Peyer's patch (tissue), 4 donors: ENCODE measurements around the gene KLF11. TPM values are rescaled to one million over a fixed set of nuclear protein-coding genes. Genes with fewer than 3 reads are reported as not detected.
A peak's percentile ranks its signal among the peaks of the same experiment; 100 is the strongest.
"Not testable (repeated sequence)": the region's sequence is repeated elsewhere in the genome, so short reads cannot be mapped to it uniquely, and the experiment has no call there.

ENCODE experiments used
- DNase-seq, 3 donors: peaks; one replicate each; pipeline ENCODE4 v3.0.0-alpha.2; 2017 to 2019
- H3K27ac ChIP-seq, 4 donors: fragments of 200-600 bp; sonication (generic); one replicate each; pipeline ENCODE4 v1.5.1; 2016 to 2019
- H3K27me3 ChIP-seq, 2 donors: fragments of 200-600 bp; sonication (generic); one replicate each; pipeline ENCODE4 v1.5.1; 2019
- H3K36me3 ChIP-seq, 3 donors: fragments of 200-600 bp; sonication (generic); one replicate each; pipeline ENCODE4 v1.5.1; 2016 to 2019
- H3K4me1 ChIP-seq, 4 donors: fragments of 200-600 bp; sonication (generic); one replicate each; pipeline ENCODE4 v1.5.1; 2016 to 2019
- H3K4me3 ChIP-seq, 4 donors: fragments of 200-600 bp; sonication (generic); 1 replicate in 3 of 4; 2 replicates in 1 of 4; pipeline ENCODE4 v1.5.1; 2016 to 2019; ENCODE audit warnings: mild to moderate bottlenecking in 1 of 4
- H3K9me3 ChIP-seq, 4 donors: fragments of 200-600 bp; sonication (generic); one replicate each; pipeline ENCODE4 v1.5.1; 2016 to 2019; ENCODE audit warnings: mild to moderate bottlenecking in 1 of 4
- POLR2A ChIP-seq, 2 donors: fragments of 450-650 bp; IDR thresholded peaks; one replicate each; pipeline ENCODE4 v1.5.1; 2017; ENCODE audit warnings: antibody characterized with exemption in 2 of 2, mild to moderate bottlenecking in 2 of 2, moderate library complexity in 2 of 2
- total RNA-seq, 4 donors: library from RNA; depleted of rRNA; stranded (reverse); fragments of >200 nt; gene quantifications; one replicate each; pipeline ENCODE4 v1.1.0, GENCODE V29; 2016
- TF ChIP-seq, protein P1 (sequence below), 6 experiments: fragments of 450-650 bp in 4 of 6; fragments of 200-600 bp in 2 of 6; sonication (generic) in 1 of 6; IDR thresholded peaks; one replicate each; pipeline ENCODE4 v1.5.1; 2017 to 2019; ENCODE audit warnings: antibody characterized with exemption in 6 of 6, mild to moderate bottlenecking in 3 of 6, moderate library complexity in 1 of 6

Gene KLF11
- total RNA-seq, 4 donors from 2014 or later: 4.0 to 17.3 (median 11.5) TPM

DNA sequence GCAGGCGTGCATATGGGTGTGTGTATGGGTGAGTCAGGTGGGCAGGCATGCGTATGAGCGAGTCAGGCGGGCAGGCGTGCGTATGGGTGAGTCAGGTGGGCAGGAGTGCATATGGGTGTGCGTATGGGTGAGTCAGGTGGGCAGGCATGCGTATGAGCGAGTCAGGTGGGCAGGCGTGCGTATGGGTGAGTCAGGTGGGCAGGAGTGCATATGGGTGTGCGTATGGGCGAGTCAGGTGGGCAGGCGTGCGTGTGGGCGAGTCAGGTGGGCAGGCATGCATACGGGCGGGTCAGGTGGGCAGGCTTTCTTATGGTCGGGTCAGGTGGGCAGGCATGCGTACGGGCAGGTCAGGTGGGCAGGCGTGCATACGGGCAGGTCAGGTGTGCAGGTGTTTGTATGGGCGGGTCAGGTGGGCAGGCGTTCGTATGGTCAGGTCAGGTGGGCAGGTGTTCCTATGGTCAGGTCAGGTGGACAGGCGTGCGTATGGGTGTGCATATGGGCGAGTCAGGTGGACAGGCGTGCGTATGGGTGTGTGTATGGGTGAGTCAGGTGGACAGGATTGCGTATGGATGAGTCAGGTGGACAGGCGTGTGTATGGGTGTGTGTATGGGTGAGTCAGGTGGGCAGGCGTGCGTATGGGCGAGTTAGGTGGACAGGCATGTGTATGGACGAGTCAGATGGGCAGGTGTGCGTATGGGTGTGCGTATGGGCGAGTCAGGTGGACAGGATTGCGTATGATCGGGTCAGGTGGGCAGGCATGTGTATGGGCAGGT lies 28.7 kb upstream of the KLF11 start:
- Histone ChIP-seq H3K4me1 (peaks cover 0 to 10% (median 0%) of the 10 kb centered on the region in 4 donors), H3K4me3 (no peak overlapping the region), H3K36me3 (no peaks in the 10 kb centered on the region), H3K9me3 (no peaks in the 10 kb centered on the region), H3K27me3 (no peaks in the 10 kb centered on the region), H3K27ac (no peak overlapping the region)
- peak in 1 of 3 donors; percentile 20 for DNase-seq
- TF ChIP-seq, protein P1, sequence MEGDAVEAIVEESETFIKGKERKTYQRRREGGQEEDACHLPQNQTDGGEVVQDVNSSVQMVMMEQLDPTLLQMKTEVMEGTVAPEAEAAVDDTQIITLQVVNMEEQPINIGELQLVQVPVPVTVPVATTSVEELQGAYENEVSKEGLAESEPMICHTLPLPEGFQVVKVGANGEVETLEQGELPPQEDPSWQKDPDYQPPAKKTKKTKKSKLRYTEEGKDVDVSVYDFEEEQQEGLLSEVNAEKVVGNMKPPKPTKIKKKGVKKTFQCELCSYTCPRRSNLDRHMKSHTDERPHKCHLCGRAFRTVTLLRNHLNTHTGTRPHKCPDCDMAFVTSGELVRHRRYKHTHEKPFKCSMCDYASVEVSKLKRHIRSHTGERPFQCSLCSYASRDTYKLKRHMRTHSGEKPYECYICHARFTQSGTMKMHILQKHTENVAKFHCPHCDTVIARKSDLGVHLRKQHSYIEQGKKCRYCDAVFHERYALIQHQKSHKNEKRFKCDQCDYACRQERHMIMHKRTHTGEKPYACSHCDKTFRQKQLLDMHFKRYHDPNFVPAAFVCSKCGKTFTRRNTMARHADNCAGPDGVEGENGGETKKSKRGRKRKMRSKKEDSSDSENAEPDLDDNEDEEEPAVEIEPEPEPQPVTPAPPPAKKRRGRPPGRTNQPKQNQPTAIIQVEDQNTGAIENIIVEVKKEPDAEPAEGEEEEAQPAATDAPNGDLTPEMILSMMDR (IDR thresholded peaks at IDR 0.05): no peak
- no peak for TF ChIP-seq POLR2A (IDR thresholded peaks at IDR 0.05)

- not testable (repeated sequence) for H3K27ac ChIP-seq, H3K27me3 ChIP-seq, H3K9me3 ChIP-seq, H3K4me1 ChIP-seq, H3K4me3 ChIP-seq, H3K36me3 ChIP-seq
- DNase-seq: peak in 1 of 3 donors; percentile 14
These were observed 27.9 kb upstream of the KLF11 start for GRCh38 chr2:10015376-10015989.

DNA sequence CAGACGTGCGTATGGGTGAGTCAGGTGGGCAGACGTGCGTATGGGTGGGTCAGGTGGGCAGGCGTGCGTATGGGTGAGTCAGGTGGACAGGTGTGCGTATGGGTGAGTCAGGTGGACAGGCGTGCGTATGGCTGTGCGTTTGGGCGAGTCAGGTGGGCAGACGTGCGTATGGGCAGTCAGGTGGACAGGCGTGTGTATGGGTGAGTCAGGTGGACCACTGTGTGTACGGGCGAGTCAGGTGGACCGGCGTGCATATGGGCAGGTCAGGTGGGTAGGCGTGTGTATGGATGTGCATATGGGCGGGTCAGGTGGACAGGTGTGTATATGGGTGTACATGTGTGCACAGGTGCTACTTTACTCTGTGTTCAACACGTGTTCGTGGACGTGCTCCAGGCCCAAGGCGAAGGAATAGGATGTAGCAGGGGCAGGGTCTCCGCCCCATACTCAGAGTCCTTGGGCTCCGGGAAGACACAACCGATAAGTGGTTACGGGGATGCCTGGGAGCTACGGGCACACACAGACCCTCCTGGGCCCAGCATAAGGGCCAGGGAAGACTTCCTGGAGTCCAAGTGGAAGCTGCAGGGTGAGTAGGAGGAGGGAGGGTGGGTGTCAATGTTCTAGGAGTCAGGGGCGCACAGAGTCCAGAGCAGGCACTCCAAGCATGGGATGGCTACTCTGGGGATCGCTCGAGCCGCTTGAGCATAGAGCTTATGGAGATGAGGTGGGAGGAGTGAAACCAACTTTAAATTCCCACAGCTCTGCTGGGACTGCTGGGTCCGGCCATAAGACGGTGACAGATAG lies 27.1 kb upstream of the KLF11 start:
- peak in 1 of 3 donors; percentile 43 for DNase-seq
- TF ChIP-seq, protein P1 (IDR thresholded peaks at IDR 0.05): no peak
- no peak for TF ChIP-seq POLR2A (IDR thresholded peaks at IDR 0.05)

GRCh38 chr2:10016802-10017258 lies 26.5 kb upstream of the KLF11 start:
- H3K27ac ChIP-seq: no peak overlapping the region
- no peaks in the 10 kb centered on the region for H3K4me1 ChIP-seq
- TF ChIP-seq, protein P1 (IDR thresholded peaks at IDR 0.05): no peak
- no peak for TF ChIP-seq POLR2A (IDR thresholded peaks at IDR 0.05)
- H3K4me3 ChIP-seq: no peak overlapping the region
- DNase-seq: peak in 1 of 3 donors; percentile 11
- H3K36me3 ChIP-seq: no peaks in the 10 kb centered on the region
- no peaks in the 10 kb centered on the region for H3K9me3 ChIP-seq
- H3K27me3 ChIP-seq: no peaks in the 10 kb centered on the region

More for the DNA sequence above, 27.1 kb upstream of the KLF11 start:
- no peak overlapping the region for H3K27ac ChIP-seq
- no peaks in the 10 kb centered on the region for H3K4me1 ChIP-seq
- H3K4me3 ChIP-seq: no peak overlapping the region
- H3K36me3 ChIP-seq: no peaks in the 10 kb centered on the region
- no peaks in the 10 kb centered on the region for H3K27me3 ChIP-seq
- no peaks in the 10 kb centered on the region for H3K9me3 ChIP-seq

DNA sequence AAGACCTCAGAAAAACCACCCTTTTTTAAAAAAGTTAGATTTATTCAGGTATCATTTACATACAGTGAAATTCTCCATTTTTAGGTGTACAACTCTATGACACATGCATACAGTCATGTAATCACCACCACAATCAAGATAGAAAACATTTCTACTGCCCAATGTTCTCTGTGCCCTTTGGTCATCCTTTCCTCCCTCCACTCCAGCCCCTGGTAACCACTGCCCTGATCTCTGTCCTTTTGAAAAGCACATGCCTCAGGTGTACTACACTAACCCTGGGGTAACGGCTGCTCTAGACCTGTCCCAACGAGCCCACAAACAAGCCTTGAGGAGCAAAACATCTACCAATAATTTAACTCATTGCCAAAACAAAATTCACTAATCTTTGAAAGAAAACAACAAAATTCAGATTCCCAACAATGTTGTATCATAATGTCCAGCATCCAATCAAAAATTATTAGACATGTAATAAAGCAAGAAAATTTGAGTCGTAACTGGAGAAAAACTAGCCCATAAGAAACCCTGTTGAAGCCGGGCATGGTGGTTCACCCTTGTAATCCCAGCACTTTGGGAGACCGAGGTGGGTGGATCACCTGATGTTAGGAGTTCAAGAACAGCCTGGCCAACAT lies 25.9 kb upstream of the KLF11 start:
- H3K4me3 ChIP-seq: no peak overlapping the region

More for the DNA sequence above, 25.9 kb upstream of the KLF11 start:
- Histone ChIP-seq H3K36me3 (no peaks in the 10 kb centered on the region), H3K4me1 (no peaks in the 10 kb centered on the region), H3K27me3 (no peaks in the 10 kb centered on the region), H3K27ac (no peak overlapping the region), H3K9me3 (no peaks in the 10 kb centered on the region)
- DNase-seq: no peak
- TF ChIP-seq, protein P1 (IDR thresholded peaks at IDR 0.05): no peak
- no peak for TF ChIP-seq POLR2A (IDR thresholded peaks at IDR 0.05)
